DMS114 treated with DMSO at 0.1 percent for 48 hours (cell line): ENCODE measurements around the gene SNTG2.

Source experiments
- DNase-seq: peaks from one replicate; lab custom pipeline; 2025; ENCODE audit not compliant: unreplicated experiment; lab: John Stamatoyannopoulos, UW

Gene SNTG2

GRCh38 chr2:951224-952006, 766 bp downstream of the SNTG2 start:
- no peak for DNase-seq

GRCh38 chr2:953408-953807, 2.8 kb downstream of the SNTG2 start:
- no peak for DNase-seq

GRCh38 chr2:953975-954686, 3.5 kb downstream of the SNTG2 start:
- peak; percentile 34 for DNase-seq

- no peak for DNase-seq
These were observed 4.0 kb downstream of the SNTG2 start for GRCh38 chr2:954687-955000.

GRCh38 chr2:955829-956731, 5.4 kb downstream of the SNTG2 start:
- DNase-seq, result no peak

GRCh38 chr2:959457-959856, 8.8 kb downstream of the SNTG2 start:
- no peak for DNase-seq

GRCh38 chr2:960061-960736, 9.6 kb downstream of the SNTG2 start:
- no peak for DNase-seq

GRCh38 chr2:961786-962185, 11.1 kb downstream of the SNTG2 start:
- no peak for DNase-seq

- DNase-seq, result no peak
These were observed 13.2 kb downstream of the SNTG2 start for GRCh38 chr2:963876-964275.

- no peak for DNase-seq
These were observed 13.9 kb downstream of the SNTG2 start for GRCh38 chr2:964562-964961.

- DNase-seq, result no peak
These were observed 15.0 kb downstream of the SNTG2 start for GRCh38 chr2:965640-966147.

- no peak for DNase-seq
These were observed 22.5 kb downstream of the SNTG2 start for GRCh38 chr2:973129-973528.

GRCh38 chr2:974054-974453, 23.4 kb downstream of the SNTG2 start:
- no peak for DNase-seq

GRCh38 chr2:974502-974901, 23.9 kb downstream of the SNTG2 start:
- DNase-seq, result no peak

- no peak for DNase-seq
These were observed 24.4 kb downstream of the SNTG2 start for GRCh38 chr2:975095-975494.

- no peak for DNase-seq
These were observed 28.6 kb downstream of the SNTG2 start for GRCh38 chr2:979069-979928.

GRCh38 chr2:980176-980575, 29.5 kb downstream of the SNTG2 start:
- no peak for DNase-seq

- DNase-seq, result no peak
These were observed 30.6 kb downstream of the SNTG2 start for GRCh38 chr2:981258-981657.

- DNase-seq, result no peak
These were observed 31.1 kb downstream of the SNTG2 start for GRCh38 chr2:981759-982158.

- no peak for DNase-seq
These were observed 34.8 kb downstream of the SNTG2 start for GRCh38 chr2:985317-985898.
